Midbrain (tissue), 1 donor: ENCODE results near the gene TSG101.

Experiments used
- DNase-seq: peaks from one replicate; lab custom pipeline; 2025; lab: John Stamatoyannopoulos, UW

TSG101 gene, protein sequence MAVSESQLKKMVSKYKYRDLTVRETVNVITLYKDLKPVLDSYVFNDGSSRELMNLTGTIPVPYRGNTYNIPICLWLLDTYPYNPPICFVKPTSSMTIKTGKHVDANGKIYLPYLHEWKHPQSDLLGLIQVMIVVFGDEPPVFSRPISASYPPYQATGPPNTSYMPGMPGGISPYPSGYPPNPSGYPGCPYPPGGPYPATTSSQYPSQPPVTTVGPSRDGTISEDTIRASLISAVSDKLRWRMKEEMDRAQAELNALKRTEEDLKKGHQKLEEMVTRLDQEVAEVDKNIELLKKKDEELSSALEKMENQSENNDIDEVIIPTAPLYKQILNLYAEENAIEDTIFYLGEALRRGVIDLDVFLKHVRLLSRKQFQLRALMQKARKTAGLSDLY

GRCh38 chr11:18526521-18527296 is at the start of gene TSG101:
TSS of gene TSG101 (minus strand) at chr11:18526942. CDS start at chr11:18526816, 126 bp downstream.
- DNase-seq: peak; percentile 93

- DNase-seq: no peak
Measured at GRCh38 chr11:18575361-18575760, 48.6 kb upstream of the TSG101 start.

- DNase-seq: no peak
Measured at GRCh38 chr11:18567081-18567480, 40.3 kb upstream of the TSG101 start.

DNA sequence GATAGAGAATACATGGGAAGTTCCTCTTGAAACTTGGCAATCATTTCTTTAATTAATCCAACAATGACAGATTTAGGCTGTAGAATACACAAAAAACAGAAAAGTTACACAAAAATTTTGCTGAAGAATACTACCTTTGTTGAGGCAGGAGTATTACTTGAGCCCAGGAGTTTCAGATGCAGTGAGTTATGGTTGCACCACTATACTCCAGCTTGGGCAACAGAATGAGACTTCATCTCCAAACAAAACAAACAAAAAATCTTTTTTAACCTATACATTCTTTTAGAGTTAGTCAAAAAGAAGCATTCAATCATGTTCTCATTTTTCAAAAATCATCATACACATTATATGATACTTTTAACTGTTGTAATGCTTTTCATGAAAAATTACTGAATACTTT is 39.7 kb upstream of the TSG101 start:
- no peak for DNase-seq

- no peak for DNase-seq
Measured at GRCh38 chr11:18564149-18564548, 37.4 kb upstream of the TSG101 start.

- no peak for DNase-seq
Measured at GRCh38 chr11:18563090-18563730, 36.5 kb upstream of the TSG101 start.

- DNase-seq: no peak
Measured at GRCh38 chr11:18548001-18548400, 21.3 kb upstream of the TSG101 start.

GRCh38 chr11:18540207-18541009 is 13.7 kb upstream of the TSG101 start:
- DNase-seq: no peak

GRCh38 chr11:18536209-18536608 is 9.5 kb upstream of the TSG101 start:
- no peak for DNase-seq

- DNase-seq: no peak
Measured at GRCh38 chr11:18534245-18534644, 7.5 kb upstream of the TSG101 start.

DNA sequence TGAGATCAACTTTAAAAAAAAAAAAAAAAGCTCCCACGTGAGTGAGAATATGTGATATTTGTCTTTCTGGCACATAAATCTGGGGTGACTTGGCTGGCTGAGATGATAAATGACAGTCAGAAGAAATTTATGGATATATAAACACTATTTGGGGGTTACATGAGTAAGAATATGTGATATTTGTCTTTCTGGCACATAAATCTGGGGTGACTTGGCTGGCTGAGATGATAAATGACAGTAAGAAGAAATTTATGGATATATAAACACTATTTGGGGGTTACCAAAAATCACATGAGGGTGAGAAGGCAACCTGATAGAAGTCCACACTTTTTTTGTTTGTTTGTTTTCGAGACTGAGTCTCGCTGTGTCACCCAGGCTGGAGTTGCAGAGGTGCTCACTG is 6.6 kb upstream of the TSG101 start:
- no peak for DNase-seq

- no peak for DNase-seq
Measured at GRCh38 chr11:18527512-18527911, 770 bp upstream of the TSG101 start.

GRCh38 chr11:18526130-18526520 is 617 bp downstream of the TSG101 start:
- DNase-seq: no peak

DNA sequence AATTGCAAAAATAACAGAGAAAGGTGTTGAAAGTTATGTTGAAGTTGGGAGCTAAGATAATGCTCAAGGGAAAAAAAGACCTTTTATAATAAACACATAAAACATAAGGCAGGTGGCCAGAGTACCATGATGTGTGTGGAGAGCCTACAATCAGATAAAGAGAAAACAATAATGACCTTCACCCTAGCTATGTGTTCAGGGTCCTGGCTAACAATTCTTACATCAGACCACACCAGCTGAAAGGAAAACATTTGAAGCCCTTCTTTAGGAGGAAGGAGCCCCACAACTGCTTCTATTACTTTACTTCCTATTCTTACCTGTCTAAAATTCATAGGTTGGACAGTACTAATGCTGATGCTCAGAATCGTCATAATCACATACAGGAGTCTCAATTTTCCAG is 2.5 kb downstream of the TSG101 start:
- no peak for DNase-seq

GRCh38 chr11:18523084-18523483 is 3.7 kb downstream of the TSG101 start:
- no peak for DNase-seq

GRCh38 chr11:18522388-18522787 is 4.4 kb downstream of the TSG101 start:
- no peak for DNase-seq

GRCh38 chr11:18521122-18521521 is 5.6 kb downstream of the TSG101 start:
- DNase-seq: no peak

GRCh38 chr11:18502352-18502751 is 24.4 kb downstream of the TSG101 start:
- DNase-seq: no peak

DNA sequence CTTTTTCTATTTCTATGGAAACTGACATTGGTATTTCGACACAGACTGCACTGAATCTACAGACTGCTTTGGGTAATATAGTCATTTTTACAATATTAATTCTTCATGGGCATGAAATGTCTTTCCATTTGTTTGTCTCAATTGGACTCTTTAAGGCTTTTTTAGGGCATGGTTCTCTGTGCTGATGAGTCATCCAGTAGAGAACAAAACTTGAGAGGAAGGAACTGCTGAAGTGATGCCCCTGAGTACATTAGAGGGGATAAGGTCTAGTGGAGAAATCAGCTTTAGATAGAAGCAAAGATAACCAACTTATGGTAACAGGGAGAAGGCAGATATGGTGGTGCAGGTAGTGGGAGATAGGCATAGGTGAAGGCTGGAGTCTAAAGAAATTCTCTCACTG is 25.1 kb downstream of the TSG101 start:
- DNase-seq: no peak

GRCh38 chr11:18498039-18498438 is 28.7 kb downstream of the TSG101 start:
- no peak for DNase-seq

GRCh38 chr11:18495703-18496102 is 31.0 kb downstream of the TSG101 start:
- no peak for DNase-seq

- DNase-seq: no peak
Measured at GRCh38 chr11:18495271-18495670, 31.5 kb downstream of the TSG101 start.
